HL-60 (cell line): ENCODE measurements around the gene FBP1.

Source experiments
- CTCF ChIP-seq: IDR thresholded peaks from one replicate; pipeline ENCODE4 v1.5.1; 2011; ENCODE audit warnings: low read length, control low read depth, inconsistent platforms; ENCODE audit not compliant: insufficient read depth
- SPI1 ChIP-seq: IDR thresholded peaks from 2 replicates; pipeline ENCODE4 v1.6.1; 2012; ENCODE audit warnings: low read depth, mild to moderate bottlenecking, borderline replicate concordance

DNA sequence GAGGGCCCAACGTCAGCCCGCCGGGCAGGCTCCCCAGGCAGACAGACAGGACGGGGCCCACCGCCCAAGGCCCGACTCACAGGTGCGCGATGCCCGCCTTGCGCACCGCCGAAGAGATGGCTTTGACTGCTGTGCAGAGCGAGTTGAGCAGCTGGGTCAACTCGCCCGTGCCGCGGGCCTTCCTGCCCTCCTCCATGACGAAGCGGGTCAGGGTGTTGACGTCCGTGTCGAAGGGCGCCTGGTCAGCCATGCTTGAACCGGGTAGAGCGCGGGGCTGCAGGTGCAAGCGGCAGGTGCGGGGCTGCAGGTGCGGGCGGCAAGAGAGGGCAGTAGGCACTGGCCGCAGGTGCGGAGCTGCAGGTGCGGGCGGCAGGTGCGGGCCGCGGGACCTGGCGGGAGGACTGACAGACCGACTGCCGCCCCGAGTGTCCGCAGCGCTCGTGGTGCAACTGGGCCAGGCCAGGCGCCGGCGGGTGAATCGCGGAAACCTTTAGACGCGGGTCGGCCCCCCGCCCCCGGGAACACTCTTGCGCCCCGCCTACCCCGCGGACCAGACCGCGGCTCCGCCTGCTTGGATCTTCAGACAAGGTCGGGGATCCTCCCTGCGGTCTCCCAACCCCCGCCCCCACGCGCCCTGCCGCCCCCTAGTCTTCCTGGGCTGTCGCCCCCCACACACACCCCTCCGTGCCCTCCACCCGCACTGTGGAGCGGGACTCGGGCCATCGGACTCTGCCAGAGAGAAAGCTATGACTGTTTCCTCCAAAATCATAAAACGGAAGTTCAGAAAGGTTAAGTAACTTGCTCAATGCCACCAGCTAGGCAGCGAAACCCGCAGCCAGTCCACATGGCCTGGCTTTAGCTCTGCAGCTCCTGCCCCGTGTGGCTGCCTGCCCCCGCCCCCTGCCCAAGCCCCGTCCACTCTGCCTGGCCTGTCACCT lies at the start of gene FBP1:
- TF ChIP-seq CTCF = no peak
- TF ChIP-seq SPI1 = no peak
